ENCODE measurements around the gene TAAR6.

DNA sequence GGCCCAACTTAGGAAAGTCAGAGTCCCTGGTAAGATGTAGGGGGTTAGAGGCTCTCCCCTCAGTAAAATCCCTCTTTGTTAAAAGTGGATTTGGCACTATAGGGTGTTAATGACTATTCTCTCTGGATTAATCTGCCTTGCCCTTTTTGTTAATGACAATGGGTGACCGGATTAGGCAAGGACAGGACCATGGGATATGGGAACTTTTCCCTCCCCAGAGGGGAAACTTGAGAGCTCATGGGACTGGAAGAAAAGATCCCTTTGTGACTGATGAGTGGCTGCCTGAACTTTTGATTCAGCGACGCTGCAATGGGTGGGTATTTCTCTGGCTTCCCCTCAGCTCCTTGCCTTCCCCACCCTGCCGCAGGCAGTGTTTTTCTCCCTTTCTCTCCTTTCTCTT lies 44.3 kb upstream of the TAAR6 start:
- no peak for TF ChIP-seq POLR2A (IDR thresholded peaks at IDR 0.05)
- TF ChIP-seq, protein P1, sequence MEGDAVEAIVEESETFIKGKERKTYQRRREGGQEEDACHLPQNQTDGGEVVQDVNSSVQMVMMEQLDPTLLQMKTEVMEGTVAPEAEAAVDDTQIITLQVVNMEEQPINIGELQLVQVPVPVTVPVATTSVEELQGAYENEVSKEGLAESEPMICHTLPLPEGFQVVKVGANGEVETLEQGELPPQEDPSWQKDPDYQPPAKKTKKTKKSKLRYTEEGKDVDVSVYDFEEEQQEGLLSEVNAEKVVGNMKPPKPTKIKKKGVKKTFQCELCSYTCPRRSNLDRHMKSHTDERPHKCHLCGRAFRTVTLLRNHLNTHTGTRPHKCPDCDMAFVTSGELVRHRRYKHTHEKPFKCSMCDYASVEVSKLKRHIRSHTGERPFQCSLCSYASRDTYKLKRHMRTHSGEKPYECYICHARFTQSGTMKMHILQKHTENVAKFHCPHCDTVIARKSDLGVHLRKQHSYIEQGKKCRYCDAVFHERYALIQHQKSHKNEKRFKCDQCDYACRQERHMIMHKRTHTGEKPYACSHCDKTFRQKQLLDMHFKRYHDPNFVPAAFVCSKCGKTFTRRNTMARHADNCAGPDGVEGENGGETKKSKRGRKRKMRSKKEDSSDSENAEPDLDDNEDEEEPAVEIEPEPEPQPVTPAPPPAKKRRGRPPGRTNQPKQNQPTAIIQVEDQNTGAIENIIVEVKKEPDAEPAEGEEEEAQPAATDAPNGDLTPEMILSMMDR (IDR thresholded peaks at IDR 0.05): no peak
